Testis (tissue), 3 donors: ENCODE data around the gene BCKDHB. TPM values are rescaled to one million over a fixed set of nuclear protein-coding genes. Genes with fewer than 3 reads are reported as not detected.

ENCODE experiments used
- DNase-seq: peaks from one replicate; pipeline ENCODE4 v3.0.0-alpha.2; 2019
- H3K27ac ChIP-seq, 2 donors: fragments of 200-600 bp; sonication (generic); one replicate each; pipeline ENCODE4 v1.5.1; 2019
- H3K27me3 ChIP-seq: fragments of 200-600 bp; sonication (generic); one replicate; pipeline ENCODE4 v1.5.1; 2019
- H3K36me3 ChIP-seq: fragments of 200-600 bp; sonication (generic); one replicate; pipeline ENCODE4 v1.5.1; 2017; ENCODE audit warnings: low read depth; ENCODE audit errors: missing control alignments
- H3K4me1 ChIP-seq: fragments of 200-600 bp; sonication (generic); one replicate; pipeline ENCODE4 v1.5.1; 2019
- H3K4me3 ChIP-seq, 2 donors: fragments of 200-600 bp; sonication (generic); one replicate each; pipeline ENCODE4 v1.5.1; 2017 to 2019
- H3K9me3 ChIP-seq: fragments of 200-600 bp; sonication (generic); one replicate; pipeline ENCODE4 v1.5.1; 2017
- POLR2A ChIP-seq: fragments of 450-650 bp; IDR thresholded peaks from one replicate; pipeline ENCODE4 v1.6.1; 2017; ENCODE audit warnings: antibody characterized with exemption, mild to moderate bottlenecking, moderate library complexity
- WGBS, 2 donors: methylation state at CpG; one replicate each; pipeline ENCODE4 v1.1.5; 2018; 5-methylcytosine and 5-hydroxymethylcytosine counted together
- intact Hi-C: fragments of 100-400 bp; cut with DNase I; formaldehyde crosslinking; loops from one replicate; pipeline ENCODE4 v1.15.1; 2023; ENCODE audit warnings: low total_unique reads
- polyA plus RNA-seq: library from polyadenylated mRNA; stranded (reverse); fragments of 350-450 nt; fragmentation: Illumina TruSeq; extraction: RNeasy Lipid Tissue Mini Kit (QIAGEN cat#74804); gene quantifications from one replicate; pipeline ENCODE4 v1.2.3, GENCODE V29; 2014; ENCODE audit warnings: low read depth, low replicate concordance; ENCODE audit not compliant: insufficient read depth
- total RNA-seq, 2 donors: library from RNA; depleted of rRNA; stranded (reverse); fragments of >200 nt; gene quantifications; one replicate each; pipeline ENCODE4 v1.2.3, GENCODE V29; 2016
- TF ChIP-seq, protein P1 (sequence below), 3 experiments: fragments of 450-650 bp in 2 of 3; fragments of 200-600 bp in 1 of 3; sonication (generic) in 1 of 3; IDR thresholded peaks; one replicate each; pipeline ENCODE4 v1.5.1; 2016 to 2019; ENCODE audit warnings: antibody characterized with exemption in 3 of 3, mild to moderate bottlenecking in 2 of 3, moderate library complexity in 1 of 3

The BCKDHB gene
- total and polyA plus RNA-seq, 3 donors from 2014 or later = 22.6 to 29.0 (median 23.3) TPM

DNA sequence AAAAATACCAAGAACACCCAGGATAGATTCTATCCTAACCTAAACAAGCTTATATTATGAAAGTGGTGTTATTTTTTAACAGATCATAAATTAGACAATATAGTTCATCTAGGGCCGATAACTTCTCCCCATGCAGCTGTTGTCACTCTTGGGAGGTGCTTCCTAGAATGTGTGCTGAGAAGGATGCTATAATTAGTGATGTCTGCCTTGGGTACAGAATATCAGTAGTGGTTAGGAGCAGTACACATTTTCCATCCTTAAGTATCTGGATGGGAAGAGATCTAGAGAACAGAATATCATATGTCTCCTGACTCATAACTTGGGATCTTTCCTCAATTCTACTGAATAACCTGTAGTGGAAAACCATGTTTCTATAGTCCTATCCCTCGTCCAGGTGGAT, 214.5 kb downstream of the BCKDHB start:
- intact Hi-C loops = no loop called here
- no peak overlapping the region for H3K27ac ChIP-seq
- H3K4me1 ChIP-seq = no peaks in the 10 kb centered on the region
- no peak for TF ChIP-seq POLR2A
- TF ChIP-seq, protein P1, sequence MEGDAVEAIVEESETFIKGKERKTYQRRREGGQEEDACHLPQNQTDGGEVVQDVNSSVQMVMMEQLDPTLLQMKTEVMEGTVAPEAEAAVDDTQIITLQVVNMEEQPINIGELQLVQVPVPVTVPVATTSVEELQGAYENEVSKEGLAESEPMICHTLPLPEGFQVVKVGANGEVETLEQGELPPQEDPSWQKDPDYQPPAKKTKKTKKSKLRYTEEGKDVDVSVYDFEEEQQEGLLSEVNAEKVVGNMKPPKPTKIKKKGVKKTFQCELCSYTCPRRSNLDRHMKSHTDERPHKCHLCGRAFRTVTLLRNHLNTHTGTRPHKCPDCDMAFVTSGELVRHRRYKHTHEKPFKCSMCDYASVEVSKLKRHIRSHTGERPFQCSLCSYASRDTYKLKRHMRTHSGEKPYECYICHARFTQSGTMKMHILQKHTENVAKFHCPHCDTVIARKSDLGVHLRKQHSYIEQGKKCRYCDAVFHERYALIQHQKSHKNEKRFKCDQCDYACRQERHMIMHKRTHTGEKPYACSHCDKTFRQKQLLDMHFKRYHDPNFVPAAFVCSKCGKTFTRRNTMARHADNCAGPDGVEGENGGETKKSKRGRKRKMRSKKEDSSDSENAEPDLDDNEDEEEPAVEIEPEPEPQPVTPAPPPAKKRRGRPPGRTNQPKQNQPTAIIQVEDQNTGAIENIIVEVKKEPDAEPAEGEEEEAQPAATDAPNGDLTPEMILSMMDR (IDR thresholded peaks at IDR 0.05) = no peak
- no peaks in the 10 kb centered on the region for H3K9me3 ChIP-seq
- WGBS, 2 donors = 87 to 88% methylated on average over 2 of the region's 2 CpGs
- H3K4me3 ChIP-seq = no peak overlapping the region
- no peaks in the 10 kb centered on the region for H3K27me3 ChIP-seq
- DNase-seq = no peak
- H3K36me3 ChIP-seq = no peaks in the 10 kb centered on the region

DNA sequence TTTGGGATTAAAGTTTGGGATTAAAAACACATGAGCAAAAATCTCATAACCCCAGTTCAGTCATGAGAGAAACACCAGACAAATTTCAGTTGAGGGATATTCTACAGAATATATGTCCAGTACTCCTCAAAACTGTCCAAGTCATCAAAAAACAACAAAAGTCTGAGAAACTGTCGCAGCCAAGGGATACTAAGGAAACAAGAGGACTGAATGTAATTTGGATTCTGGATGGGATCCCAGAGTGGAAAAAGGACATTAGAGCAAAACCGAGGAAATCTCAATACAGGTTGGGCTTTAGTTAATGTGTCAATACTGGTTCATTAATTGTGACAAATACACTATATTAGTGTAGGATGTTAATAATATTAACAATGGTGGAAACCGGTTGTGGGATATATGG, 219.3 kb downstream of the BCKDHB start:
- no peak for TF ChIP-seq POLR2A
- intact Hi-C loops = no loop called here
- no peak overlapping the region for H3K27ac ChIP-seq
- no peak overlapping the region for H3K4me3 ChIP-seq
- no peaks in the 10 kb centered on the region for H3K9me3 ChIP-seq
- no peak for DNase-seq
- no peaks in the 10 kb centered on the region for H3K36me3 ChIP-seq
- no peaks in the 10 kb centered on the region for H3K4me1 ChIP-seq
- 56 to 73% methylated on average over 3 of the region's 3 CpGs for WGBS, 2 donors
- H3K27me3 ChIP-seq = no peaks in the 10 kb centered on the region

DNA sequence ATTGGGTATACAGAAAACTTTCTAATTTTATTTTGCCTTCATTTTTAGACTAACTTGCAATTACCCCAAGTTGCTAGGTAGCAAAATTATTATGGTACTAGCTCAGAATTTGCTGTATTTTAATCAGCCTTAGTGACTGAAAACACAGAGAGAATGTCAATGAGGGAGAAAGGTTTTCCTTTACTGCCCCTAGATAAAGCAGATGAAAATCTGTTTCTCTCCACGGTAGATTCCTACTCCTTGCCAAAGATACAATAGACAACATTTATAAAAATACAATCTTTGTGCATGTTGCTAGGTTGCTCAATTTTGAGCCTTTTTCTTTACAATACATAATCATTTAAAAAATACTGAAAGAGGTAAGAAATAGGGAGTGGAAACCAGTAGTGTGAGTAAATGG, 222.2 kb downstream of the BCKDHB start:
- no peak for TF ChIP-seq POLR2A
- TF ChIP-seq, protein P1 (IDR thresholded peaks at IDR 0.05) = no peak
- no peaks in the 10 kb centered on the region for H3K9me3 ChIP-seq
- H3K27ac ChIP-seq = no peak overlapping the region
- WGBS, 2 donors = 41% methylated on average over 1 of the region's 1 CpG
- intact Hi-C loops = no loop called here
- no peaks in the 10 kb centered on the region for H3K27me3 ChIP-seq
- no peaks in the 10 kb centered on the region for H3K36me3 ChIP-seq
- H3K4me3 ChIP-seq = no peak overlapping the region
- DNase-seq = no peak
- H3K4me1 ChIP-seq = no peaks in the 10 kb centered on the region

DNA sequence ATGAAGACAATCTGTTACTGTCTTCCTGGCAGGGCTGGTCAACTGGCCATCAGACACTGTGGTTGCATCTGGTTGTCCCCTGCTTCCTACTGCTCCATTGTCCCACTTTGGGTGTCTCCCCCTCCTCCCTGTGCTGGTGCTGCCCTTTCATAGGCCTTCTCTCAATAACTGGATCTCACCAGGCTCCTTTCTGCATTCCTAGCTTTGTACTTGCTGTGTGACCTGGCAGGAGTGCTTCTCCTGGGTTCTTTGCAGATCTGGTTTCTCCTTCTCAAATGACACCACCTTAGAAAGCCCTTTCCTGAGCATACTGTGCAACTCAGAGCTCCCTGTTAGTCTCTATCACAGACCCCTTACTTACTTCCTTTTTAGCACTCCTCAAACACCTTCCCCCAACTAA, 223.0 kb downstream of the BCKDHB start:
- TF ChIP-seq, protein P1 (IDR thresholded peaks at IDR 0.05) = no peak
- no peak for TF ChIP-seq POLR2A
- Histone ChIP-seq H3K27ac (no peak overlapping the region), H3K36me3 (no peaks in the 10 kb centered on the region), H3K4me1 (no peaks in the 10 kb centered on the region), H3K9me3 (no peaks in the 10 kb centered on the region), H3K4me3 (no peak overlapping the region), H3K27me3 (no peaks in the 10 kb centered on the region)
- no peak for DNase-seq
- intact Hi-C loops = no loop called here

DNA sequence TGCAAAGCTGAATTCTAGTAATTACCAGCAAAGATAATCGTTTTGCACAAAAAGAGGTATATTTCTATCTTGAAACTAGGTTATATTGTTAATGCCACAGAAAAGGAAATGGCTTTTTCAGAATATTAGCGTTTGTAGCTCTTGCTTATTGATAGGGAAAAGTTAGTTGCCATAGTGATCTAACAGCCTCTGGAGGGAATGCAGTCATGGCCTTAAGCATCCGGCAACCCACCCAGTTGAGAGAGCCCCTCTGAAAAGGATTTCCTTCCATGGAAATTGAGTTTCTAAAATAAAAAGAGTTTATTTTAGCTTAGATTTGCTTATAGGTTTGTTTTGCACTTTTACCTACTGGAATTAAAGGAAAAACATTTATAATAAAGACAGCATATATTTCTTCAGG, 224.5 kb downstream of the BCKDHB start:
- H3K9me3 ChIP-seq = no peaks in the 10 kb centered on the region
- no peak overlapping the region for H3K4me3 ChIP-seq
- H3K27ac ChIP-seq = no peak overlapping the region
- no peaks in the 10 kb centered on the region for H3K27me3 ChIP-seq
- intact Hi-C loops = no loop called here
- WGBS, 2 donors = 77 to 82% methylated on average over 3 of the region's 3 CpGs
- no peak for DNase-seq
- no peaks in the 10 kb centered on the region for H3K4me1 ChIP-seq
- TF ChIP-seq POLR2A = no peak
- TF ChIP-seq, protein P1 (IDR thresholded peaks at IDR 0.05) = no peak
- no peaks in the 10 kb centered on the region for H3K36me3 ChIP-seq
